ENCODE data around the gene TSPAN5.

The TSPAN5 gene

GRCh38 chr4:98673978-98674377 is 15.6 kb upstream of the TSPAN5 start:
- no peak for DNase-seq (ENCODE audit: extremely low read depth in 1 of 2, low read depth in 1 of 2)

GRCh38 chr4:98673288-98673644 is 14.9 kb upstream of the TSPAN5 start:
- no peak for DNase-seq (ENCODE audit: extremely low read depth in 1 of 2, low read depth in 1 of 2)

GRCh38 chr4:98672583-98673287 is 14.3 kb upstream of the TSPAN5 start:
- no peak for DNase-seq (ENCODE audit: extremely low read depth in 1 of 2, low read depth in 1 of 2)

GRCh38 chr4:98671131-98671530 is 12.7 kb upstream of the TSPAN5 start:
- no peak for DNase-seq (ENCODE audit: extremely low read depth in 1 of 2, low read depth in 1 of 2)

- DNase-seq (ENCODE audit: extremely low read depth in 1 of 2, low read depth in 1 of 2) = no peak
These were observed 11.8 kb upstream of the TSPAN5 start for GRCh38 chr4:98670186-98670585.

GRCh38 chr4:98669577-98669976 is 11.2 kb upstream of the TSPAN5 start:
- DNase-seq (ENCODE audit: extremely low read depth in 1 of 2, low read depth in 1 of 2) = no peak

GRCh38 chr4:98664959-98665358 is 6.5 kb upstream of the TSPAN5 start:
- DNase-seq (ENCODE audit: extremely low read depth in 1 of 2, low read depth in 1 of 2) = no peak

- peak; percentile 42 to 76 for DNase-seq (ENCODE audit: extremely low read depth in 1 of 2, low read depth in 1 of 2)
These were observed 5.0 kb upstream of the TSPAN5 start for GRCh38 chr4:98663226-98664006.

GRCh38 chr4:98662626-98663225 is 4.3 kb upstream of the TSPAN5 start:
- DNase-seq (ENCODE audit: extremely low read depth in 1 of 2, low read depth in 1 of 2) = peak in 1 of 2 donors; percentile 31

- no peak for DNase-seq (ENCODE audit: extremely low read depth in 1 of 2, low read depth in 1 of 2)
These were observed 3.6 kb upstream of the TSPAN5 start for GRCh38 chr4:98662055-98662453.

- no peak for DNase-seq (ENCODE audit: extremely low read depth in 1 of 2, low read depth in 1 of 2)
These were observed 3.1 kb upstream of the TSPAN5 start for GRCh38 chr4:98661371-98662054.

GRCh38 chr4:98659741-98660462 is 1.5 kb upstream of the TSPAN5 start:
- DNase-seq (ENCODE audit: extremely low read depth in 1 of 2, low read depth in 1 of 2) = no peak

- DNase-seq (ENCODE audit: extremely low read depth in 1 of 2, low read depth in 1 of 2) = no peak
These were observed 738 bp upstream of the TSPAN5 start for GRCh38 chr4:98659106-98659592.

GRCh38 chr4:98657531-98658286 is 702 bp downstream of the TSPAN5 start:
- DNase-seq (ENCODE audit: extremely low read depth in 1 of 2, low read depth in 1 of 2) = peak; percentile 13 to 30

- no peak for DNase-seq (ENCODE audit: extremely low read depth in 1 of 2, low read depth in 1 of 2)
These were observed 1.5 kb downstream of the TSPAN5 start for GRCh38 chr4:98656886-98657285.

- no peak for DNase-seq (ENCODE audit: extremely low read depth in 1 of 2, low read depth in 1 of 2)
These were observed 2.0 kb downstream of the TSPAN5 start for GRCh38 chr4:98656443-98656842.

GRCh38 chr4:98653890-98654867 is 4.2 kb downstream of the TSPAN5 start:
- DNase-seq (ENCODE audit: extremely low read depth in 1 of 2, low read depth in 1 of 2) = no peak

- DNase-seq (ENCODE audit: extremely low read depth in 1 of 2, low read depth in 1 of 2) = no peak
These were observed 5.4 kb downstream of the TSPAN5 start for GRCh38 chr4:98652996-98653395.

- no peak for DNase-seq (ENCODE audit: extremely low read depth in 1 of 2, low read depth in 1 of 2)
These were observed 9.8 kb downstream of the TSPAN5 start for GRCh38 chr4:98648602-98649001.
